Natural killer cell (primary cell): ENCODE results near the gene GSG1L. TPM values are rescaled to one million over a fixed set of nuclear protein-coding genes. Genes with fewer than 3 reads are reported as not detected.

ENCODE experiments used
- ATAC-seq, 3 donors: fragments of 150-1000 bp in 2 of 3; fragments of 200-7000 bp in 1 of 3; cut with Tn5 transposase; 1 replicate in 1 of 3; 2 replicates in 2 of 3; pipeline ENCODE4 v1.10.0; 2021; ENCODE audit warnings: mild to moderate bottlenecking in 2 of 3, moderate library complexity in 2 of 3
- DNase-seq, 2 donors: peaks; one replicate each; pipeline versions ENCODE4 v3.0.0 to v3.0.0-alpha.2; 2013 to 2021; ENCODE audit warnings: mixed read lengths in 1 of 2
- H3K27ac ChIP-seq: one replicate; pipeline ENCODE4 v1.5.1; 2013; ENCODE audit warnings: mild to moderate bottlenecking, low read length
- H3K27me3 ChIP-seq: one replicate; pipeline ENCODE4 v1.6.1; 2013; ENCODE audit warnings: low read length; ENCODE audit not compliant: control insufficient read depth, insufficient read depth
- H3K36me3 ChIP-seq: one replicate; pipeline ENCODE4 v1.6.1; 2013; ENCODE audit warnings: low read length; ENCODE audit not compliant: control insufficient read depth, insufficient read depth
- H3K4me1 ChIP-seq: one replicate; pipeline ENCODE4 v1.6.1; 2013; ENCODE audit warnings: low read length; ENCODE audit not compliant: control insufficient read depth, insufficient read depth
- H3K4me3 ChIP-seq: one replicate; pipeline ENCODE4 v1.5.1; 2013; ENCODE audit warnings: low read length
- H3K9me3 ChIP-seq: one replicate; pipeline ENCODE4 v1.6.1; 2013; ENCODE audit warnings: low read length; ENCODE audit not compliant: control insufficient read depth, insufficient read depth
- H3K27ac Mint-ChIP-seq, 2 donors: one replicate each; pipeline ENCODE4 v1.8.0; 2022; ENCODE audit warnings: mild to moderate bottlenecking in 2 of 2, mixed read lengths in 2 of 2, moderate library complexity in 1 of 2
- H3K27me3 Mint-ChIP-seq, 2 donors: one replicate each; pipeline ENCODE4 v1.8.0; 2022; ENCODE audit warnings: low read depth in 2 of 2, mixed read lengths in 2 of 2
- H3K36me3 Mint-ChIP-seq: one replicate; pipeline ENCODE4 v1.8.0; 2022; ENCODE audit warnings: mixed read lengths
- H3K4me1 Mint-ChIP-seq, 2 donors: one replicate each; pipeline ENCODE4 v1.8.0; 2022; ENCODE audit warnings: mixed read lengths in 2 of 2
- H3K4me3 Mint-ChIP-seq: one replicate; pipeline ENCODE4 v1.8.0; 2022; ENCODE audit warnings: mild to moderate bottlenecking, moderate library complexity, mixed read lengths
- H3K9me3 Mint-ChIP-seq, 2 donors: one replicate each; pipeline ENCODE4 v1.8.0; 2022; ENCODE audit warnings: mixed read lengths in 2 of 2
- WGBS: methylation state at CpG from one replicate; pipeline ENCODE4 v1.1.7; 2013; ENCODE audit warnings: missing lambda C conversion rate; ENCODE audit not compliant: insufficient coverage; 5-methylcytosine and 5-hydroxymethylcytosine counted together
- intact Hi-C: fragments of 100-400 bp; cut with micrococcal nuclease; formaldehyde crosslinking; loops from one replicate; pipeline ENCODE4 v1.14.2; 2022
- total RNA-seq, 4 donors: library from RNA; stranded (reverse); fragments of 120-200 nt in 1 of 4; gene quantifications; one replicate each; pipeline versions ENCODE4 v1.2.3 to v1.2.4, GENCODE V29; 2013 to 2022
- TF ChIP-seq, protein P1 (sequence below): fragments of 200-600 bp; IDR thresholded peaks from one replicate; pipeline ENCODE4 v1.8.0; 2022; ENCODE audit warnings: antibody characterized with exemption

GSG1L gene
- total RNA-seq, 3 donors from 2014 or later (not counting 1 experiment from before 2014, with no cell fraction given), result 0.25 TPM; not detected in 2

- 80% methylated on average over 11 of the region's 12 CpGs for WGBS
- no peak overlapping the region for H3K4me3 Mint-ChIP-seq
- peaks cover 0 to 4% of the 10 kb centered on the region in 2 donors for H3K9me3 Mint-ChIP-seq
- H3K36me3 Mint-ChIP-seq, result no peaks in the 10 kb centered on the region
- DNase-seq (no peak), ATAC-seq (no peak)
- H3K36me3 ChIP-seq, result no peaks in the 10 kb centered on the region
- H3K4me1 ChIP-seq, result peaks cover 3% of the 10 kb centered on the region
- H3K27ac ChIP-seq, result no peak overlapping the region
- H3K27ac Mint-ChIP-seq, result no peak overlapping the region
- TF ChIP-seq, protein P1, sequence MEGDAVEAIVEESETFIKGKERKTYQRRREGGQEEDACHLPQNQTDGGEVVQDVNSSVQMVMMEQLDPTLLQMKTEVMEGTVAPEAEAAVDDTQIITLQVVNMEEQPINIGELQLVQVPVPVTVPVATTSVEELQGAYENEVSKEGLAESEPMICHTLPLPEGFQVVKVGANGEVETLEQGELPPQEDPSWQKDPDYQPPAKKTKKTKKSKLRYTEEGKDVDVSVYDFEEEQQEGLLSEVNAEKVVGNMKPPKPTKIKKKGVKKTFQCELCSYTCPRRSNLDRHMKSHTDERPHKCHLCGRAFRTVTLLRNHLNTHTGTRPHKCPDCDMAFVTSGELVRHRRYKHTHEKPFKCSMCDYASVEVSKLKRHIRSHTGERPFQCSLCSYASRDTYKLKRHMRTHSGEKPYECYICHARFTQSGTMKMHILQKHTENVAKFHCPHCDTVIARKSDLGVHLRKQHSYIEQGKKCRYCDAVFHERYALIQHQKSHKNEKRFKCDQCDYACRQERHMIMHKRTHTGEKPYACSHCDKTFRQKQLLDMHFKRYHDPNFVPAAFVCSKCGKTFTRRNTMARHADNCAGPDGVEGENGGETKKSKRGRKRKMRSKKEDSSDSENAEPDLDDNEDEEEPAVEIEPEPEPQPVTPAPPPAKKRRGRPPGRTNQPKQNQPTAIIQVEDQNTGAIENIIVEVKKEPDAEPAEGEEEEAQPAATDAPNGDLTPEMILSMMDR, result no peak
- H3K27me3 Mint-ChIP-seq, result no peaks in the 10 kb centered on the region
- no peaks in the 10 kb centered on the region for H3K9me3 ChIP-seq
- no peak overlapping the region for H3K4me3 ChIP-seq
- intact Hi-C loops, result no loop called here
- H3K27me3 ChIP-seq, result no peaks in the 10 kb centered on the region
- H3K4me1 Mint-ChIP-seq, result peaks cover 0 to 14% of the 10 kb centered on the region in 2 donors
Observed at GRCh38 chr16:28085389-28086171, 22.1 kb upstream of the GSG1L start.

DNA sequence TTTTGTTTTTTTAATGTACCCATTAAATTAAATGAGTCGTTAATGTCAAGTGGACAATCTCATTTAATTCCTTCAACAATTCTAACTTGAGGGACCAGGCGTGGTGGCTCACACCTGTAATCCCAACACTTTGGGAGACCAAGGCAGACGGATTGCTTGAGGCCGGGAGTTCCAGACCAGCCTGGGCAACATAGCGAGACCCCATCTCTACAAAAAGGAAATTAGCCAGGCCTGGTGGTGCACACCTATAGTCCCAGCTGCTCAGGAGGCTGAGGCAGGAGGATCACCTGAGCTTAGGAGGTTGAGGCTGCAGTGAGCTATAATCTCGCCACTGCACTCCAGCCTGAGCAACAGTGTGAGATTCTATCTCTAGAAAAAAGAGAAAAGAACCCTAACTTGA, 20.7 kb upstream of the GSG1L start:
- Mint-ChIP-seq H3K27ac (no peak overlapping the region), H3K27me3 (no peaks in the 10 kb centered on the region), H3K9me3 (no peaks in the 10 kb centered on the region), H3K4me3 (no peak overlapping the region), H3K36me3 (no peaks in the 10 kb centered on the region), H3K4me1 (peaks cover 0 to 5% of the 10 kb centered on the region in 2 donors)
- Histone ChIP-seq H3K9me3 (no peaks in the 10 kb centered on the region), H3K27ac (no peak overlapping the region), H3K4me1 (peaks cover 2% of the 10 kb centered on the region), H3K4me3 (no peak overlapping the region), H3K36me3 (no peaks in the 10 kb centered on the region), H3K27me3 (no peaks in the 10 kb centered on the region)
- DNase-seq, result no peak
- 93% methylated on average over 6 of the region's 6 CpGs for WGBS
- TF ChIP-seq, protein P1, result no peak
- intact Hi-C loops, result no loop called here
- no peak for ATAC-seq

DNA sequence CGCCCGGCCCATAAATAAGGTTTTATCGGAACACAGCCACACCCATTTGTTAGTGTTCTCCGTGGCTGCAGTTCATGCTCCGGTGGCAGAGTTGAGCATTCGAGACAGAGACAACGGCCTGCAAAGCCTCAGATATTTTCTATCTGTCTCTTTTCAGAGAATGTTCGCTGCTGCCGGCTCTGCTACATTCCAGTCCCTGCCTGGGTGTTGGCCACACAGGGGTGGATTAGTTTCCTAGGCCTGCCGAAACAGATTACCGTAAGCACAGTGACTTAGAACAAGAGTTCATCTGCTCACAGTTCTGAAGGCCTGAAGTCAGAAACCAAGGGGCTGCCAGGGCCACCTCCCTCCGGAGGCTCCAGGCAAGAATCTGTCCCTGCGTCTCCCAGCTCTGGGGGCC, 19.1 kb upstream of the GSG1L start:
- Histone ChIP-seq H3K27ac (no peak overlapping the region), H3K9me3 (no peaks in the 10 kb centered on the region), H3K4me3 (no peak overlapping the region), H3K36me3 (no peaks in the 10 kb centered on the region), H3K4me1 (no peaks in the 10 kb centered on the region), H3K27me3 (no peaks in the 10 kb centered on the region)
- H3K4me1 Mint-ChIP-seq, result peaks cover 0 to 5% of the 10 kb centered on the region in 2 donors
- no peaks in the 10 kb centered on the region for H3K9me3 Mint-ChIP-seq
- DNase-seq (no peak), ATAC-seq (no peak)
- no peaks in the 10 kb centered on the region for H3K27me3 Mint-ChIP-seq
- intact Hi-C loops, result no loop called here
- TF ChIP-seq, protein P1, result no peak
- no peak overlapping the region for H3K4me3 Mint-ChIP-seq
- H3K27ac Mint-ChIP-seq, result no peak overlapping the region
- no peaks in the 10 kb centered on the region for H3K36me3 Mint-ChIP-seq
- WGBS, result 97% methylated on average over 13 of the region's 13 CpGs
